Measurements from ENCODE around the gene PPARG. TPM values are rescaled to one million over a fixed set of nuclear protein-coding genes. Genes with fewer than 3 reads are reported as not detected.

PPARG gene
- total and polyA plus RNA-seq, 4 donors = 8.3 to 41.4 (median 26.2) TPM

GRCh38 chr3:12461097-12461649, 172.3 kb downstream of the PPARG start:
- WGBS, 2 donors = 89 to 93% methylated on average over 7 of the region's 7 CpGs
- no peak for TF ChIP-seq CTCF (IDR thresholded peaks at IDR 0.05; ENCODE audit: control extremely low read depth, extremely low read depth)
- no peaks in the 10 kb centered on the region for H3K36me3 ChIP-seq (ENCODE audit: control insufficient read depth in 4 of 4, insufficient read depth in 4 of 4, low read length in 4 of 4)
- H3K4me1 ChIP-seq (ENCODE audit: control insufficient read depth in 5 of 5, insufficient read depth in 5 of 5, low read length in 5 of 5) = peaks cover 0 to 9% (median 3%) of the 10 kb centered on the region in 5 donors
- no peaks in the 10 kb centered on the region for H3K9me3 ChIP-seq (ENCODE audit: control insufficient read depth in 4 of 4, insufficient read depth in 3 of 4, low read length in 3 of 4)
- H3K27me3 ChIP-seq (ENCODE audit: control insufficient read depth in 3 of 3, insufficient read depth in 3 of 3, low read length in 2 of 3) = no peaks in the 10 kb centered on the region
- no peak overlapping the region for H3K9ac ChIP-seq (ENCODE audit: insufficient read depth in 1 of 2, low read length in 2 of 2)
- DNase-seq = no peak
- H3K27ac ChIP-seq (ENCODE audit: low read depth in 1 of 2, low read length in 1 of 2) = no peak overlapping the region
- no peak overlapping the region for H3K4me3 ChIP-seq
- no peak for ATAC-seq (ENCODE audit: insufficient read depth, low FRiP score)

GRCh38 chr3:12462159-12462947, 173.5 kb downstream of the PPARG start:
- no peaks in the 10 kb centered on the region for H3K9me3 ChIP-seq (ENCODE audit: control insufficient read depth in 4 of 4, insufficient read depth in 3 of 4, low read length in 3 of 4)
- no peak for ATAC-seq (ENCODE audit: insufficient read depth, low FRiP score)
- DNase-seq = peak in 1 of 3 donors; percentile 23
- peak overlapping the region; percentile 26 to 52 for H3K27ac ChIP-seq (ENCODE audit: low read depth in 1 of 2, low read length in 1 of 2)
- no peak overlapping the region for H3K4me3 ChIP-seq
- H3K27me3 ChIP-seq (ENCODE audit: control insufficient read depth in 3 of 3, insufficient read depth in 3 of 3, low read length in 2 of 3) = no peaks in the 10 kb centered on the region
- WGBS, 2 donors = 21 to 36% methylated on average over 9 of the region's 9 CpGs
- H3K4me1 ChIP-seq (ENCODE audit: control insufficient read depth in 5 of 5, insufficient read depth in 5 of 5, low read length in 5 of 5) = peaks cover 0 to 9% (median 3%) of the 10 kb centered on the region in 5 donors
- H3K36me3 ChIP-seq (ENCODE audit: control insufficient read depth in 4 of 4, insufficient read depth in 4 of 4, low read length in 4 of 4) = no peaks in the 10 kb centered on the region
- H3K9ac ChIP-seq (ENCODE audit: insufficient read depth in 1 of 2, low read length in 2 of 2) = no peak overlapping the region
- no peak for TF ChIP-seq CTCF (IDR thresholded peaks at IDR 0.05; ENCODE audit: control extremely low read depth, extremely low read depth)

DNA sequence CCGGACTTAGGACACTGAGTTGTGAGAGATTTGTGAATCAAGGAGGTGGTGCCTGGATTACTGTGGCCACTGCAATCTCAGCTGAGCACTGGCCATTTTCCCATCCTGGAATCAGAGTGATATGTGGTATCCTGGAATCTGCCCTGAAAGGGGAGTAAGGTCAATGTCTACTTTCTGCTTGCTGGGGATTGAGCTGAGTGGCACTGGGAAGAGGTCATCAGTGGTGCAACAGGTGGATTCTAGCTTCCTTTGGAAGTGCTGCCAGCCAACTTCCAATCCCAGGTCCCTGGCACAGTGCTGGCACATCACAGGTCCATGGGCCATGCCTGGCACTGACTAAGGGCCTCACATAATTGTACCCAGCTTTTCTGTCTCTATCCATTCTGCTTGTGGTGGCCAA, 174.8 kb downstream of the PPARG start:
- Histone ChIP-seq H3K9me3 (ENCODE audit: control insufficient read depth in 4 of 4, insufficient read depth in 3 of 4, low read length in 3 of 4) (no peaks in the 10 kb centered on the region), H3K36me3 (ENCODE audit: control insufficient read depth in 4 of 4, insufficient read depth in 4 of 4, low read length in 4 of 4) (no peaks in the 10 kb centered on the region), H3K9ac (ENCODE audit: insufficient read depth in 1 of 2, low read length in 2 of 2) (no peak overlapping the region), H3K27me3 (ENCODE audit: control insufficient read depth in 3 of 3, insufficient read depth in 3 of 3, low read length in 2 of 3) (no peaks in the 10 kb centered on the region), H3K4me3 (no peak overlapping the region), H3K27ac (ENCODE audit: low read depth in 1 of 2, low read length in 1 of 2) (no peak overlapping the region), H3K4me1 (ENCODE audit: control insufficient read depth in 5 of 5, insufficient read depth in 5 of 5, low read length in 5 of 5) (peaks cover 0 to 9% (median 2%) of the 10 kb centered on the region in 5 donors)
- 90% methylated on average over 1 of the region's 1 CpG for WGBS, 2 donors
- ATAC-seq (ENCODE audit: insufficient read depth, low FRiP score) (no peak), DNase-seq (no peak)
- TF ChIP-seq CTCF (IDR thresholded peaks at IDR 0.05; ENCODE audit: control extremely low read depth, extremely low read depth) = no peak

Measured in lung (tissue), 12 donors.